AG09319 (cell line): Measurements from ENCODE around the gene PRKAG2.

Source experiments
- DNase-seq: peaks from one replicate; pipeline ENCODE4 v3.0.0-alpha.2; 2010; ENCODE audit warnings: low read depth; ENCODE audit errors: extremely low read depth
- TF ChIP-seq, protein P1 (sequence below): IDR thresholded peaks from 2 replicates; pipeline ENCODE4 v1.5.1; 2011; ENCODE audit warnings: low read depth, mild to moderate bottlenecking, inconsistent platforms, low read length, moderate library complexity

PRKAG2 gene

GRCh38 chr7:151684408-151685175, 192.3 kb downstream of the PRKAG2 start:
- no peak for DNase-seq
- TF ChIP-seq, protein P1, sequence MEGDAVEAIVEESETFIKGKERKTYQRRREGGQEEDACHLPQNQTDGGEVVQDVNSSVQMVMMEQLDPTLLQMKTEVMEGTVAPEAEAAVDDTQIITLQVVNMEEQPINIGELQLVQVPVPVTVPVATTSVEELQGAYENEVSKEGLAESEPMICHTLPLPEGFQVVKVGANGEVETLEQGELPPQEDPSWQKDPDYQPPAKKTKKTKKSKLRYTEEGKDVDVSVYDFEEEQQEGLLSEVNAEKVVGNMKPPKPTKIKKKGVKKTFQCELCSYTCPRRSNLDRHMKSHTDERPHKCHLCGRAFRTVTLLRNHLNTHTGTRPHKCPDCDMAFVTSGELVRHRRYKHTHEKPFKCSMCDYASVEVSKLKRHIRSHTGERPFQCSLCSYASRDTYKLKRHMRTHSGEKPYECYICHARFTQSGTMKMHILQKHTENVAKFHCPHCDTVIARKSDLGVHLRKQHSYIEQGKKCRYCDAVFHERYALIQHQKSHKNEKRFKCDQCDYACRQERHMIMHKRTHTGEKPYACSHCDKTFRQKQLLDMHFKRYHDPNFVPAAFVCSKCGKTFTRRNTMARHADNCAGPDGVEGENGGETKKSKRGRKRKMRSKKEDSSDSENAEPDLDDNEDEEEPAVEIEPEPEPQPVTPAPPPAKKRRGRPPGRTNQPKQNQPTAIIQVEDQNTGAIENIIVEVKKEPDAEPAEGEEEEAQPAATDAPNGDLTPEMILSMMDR, result no peak

DNA sequence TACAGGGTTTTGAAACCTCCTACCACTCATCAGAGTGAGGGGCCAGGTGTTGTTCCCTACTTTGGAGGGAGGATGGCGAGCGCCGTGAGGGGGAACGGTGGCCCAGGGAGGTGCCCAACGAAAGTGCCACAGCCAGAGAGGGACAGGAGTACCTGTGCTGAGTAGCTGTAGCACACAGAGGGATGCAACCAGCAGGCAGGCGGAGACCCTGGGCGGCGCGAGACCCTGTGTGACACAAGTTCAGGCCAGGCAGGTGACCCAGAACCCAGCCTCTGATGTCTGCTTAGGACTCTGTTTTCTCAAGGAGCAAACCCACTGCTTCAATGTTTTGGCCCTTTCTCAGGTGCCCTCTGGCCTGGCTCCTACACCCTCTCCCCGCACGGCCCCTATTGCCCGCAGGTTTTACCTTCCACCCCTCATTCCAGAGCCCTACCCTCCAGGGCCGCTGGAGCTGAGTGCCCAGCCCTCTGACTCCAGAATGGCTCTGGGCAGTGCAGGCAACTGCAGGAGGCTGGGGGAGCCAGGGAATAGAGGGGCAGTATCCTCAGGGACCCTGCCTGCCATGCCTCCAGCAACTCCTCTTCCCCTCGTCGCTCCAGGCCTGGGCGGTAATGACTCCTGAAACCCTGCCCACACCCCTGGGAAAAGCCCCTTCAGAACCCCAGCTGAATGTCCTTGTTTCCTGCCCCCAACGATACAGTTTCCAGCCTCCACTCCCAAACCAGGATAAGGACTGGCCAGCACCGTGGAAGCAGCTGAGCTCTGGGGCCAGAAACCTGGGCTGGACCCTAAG, 193.1 kb downstream of the PRKAG2 start:
- DNase-seq, result no peak
- TF ChIP-seq, protein P1, result no peak

DNA sequence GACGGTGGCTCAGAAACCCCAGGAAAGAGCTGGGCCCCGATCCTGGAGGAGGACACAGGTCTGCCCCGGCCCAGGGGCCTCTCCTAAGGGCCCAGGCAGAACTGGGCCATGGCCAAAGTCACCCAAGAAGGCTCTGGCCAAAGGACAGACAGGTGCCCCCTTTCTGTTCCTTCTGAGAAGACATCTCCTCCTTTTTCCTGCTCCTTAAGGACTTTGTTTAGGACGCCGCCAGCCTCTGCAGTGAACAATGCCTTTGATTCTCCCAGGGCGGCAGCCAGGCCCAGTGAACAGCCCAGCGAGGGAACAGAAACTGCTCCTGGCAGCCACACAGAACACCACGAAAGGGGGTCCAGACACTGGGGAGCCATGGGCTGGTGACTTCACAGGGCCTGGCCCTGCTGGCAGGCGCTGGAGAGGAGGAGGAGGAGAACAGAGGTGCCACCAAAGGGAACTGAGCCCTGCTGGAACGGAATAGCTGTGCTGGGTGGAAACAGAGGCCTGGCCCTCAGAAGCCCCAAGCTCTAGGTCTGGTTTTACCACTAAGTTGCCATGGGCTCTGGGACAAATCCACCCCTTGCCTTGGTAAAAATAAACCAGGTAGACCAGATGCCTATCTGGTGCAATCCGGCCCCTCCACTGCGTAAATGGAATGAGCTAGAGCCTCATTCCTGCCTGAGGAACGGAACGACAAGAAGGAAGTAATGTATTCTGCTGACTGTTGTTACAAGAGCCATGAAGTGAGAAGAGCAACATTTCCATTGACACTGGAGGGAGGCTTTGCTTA, 193.9 kb downstream of the PRKAG2 start:
- no peak for DNase-seq
- TF ChIP-seq, protein P1, result no peak

- TF ChIP-seq, protein P1, result no peak
- DNase-seq, result no peak
Measured at GRCh38 chr7:151681726-151682125, 195.2 kb downstream of the PRKAG2 start.

DNA sequence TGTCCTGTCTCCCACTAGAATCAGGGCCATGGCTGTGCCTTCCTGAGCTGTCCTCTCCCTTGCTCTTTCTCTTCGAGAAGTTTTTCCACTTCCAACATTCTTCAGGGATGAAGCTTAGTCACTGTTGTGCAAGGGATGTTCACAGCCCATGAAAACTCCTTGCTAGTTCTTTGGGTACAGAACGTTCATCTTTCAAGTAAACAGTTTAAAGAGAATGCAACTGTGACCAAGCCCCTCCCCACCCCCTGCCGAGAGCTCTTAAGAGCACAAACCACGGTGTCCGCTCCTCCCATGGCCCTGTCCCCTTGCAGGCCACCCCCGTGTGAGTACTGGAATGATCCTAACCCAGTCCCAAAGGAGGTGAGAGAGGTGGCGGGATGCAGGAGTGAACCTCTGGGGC, 196.1 kb downstream of the PRKAG2 start:
- TF ChIP-seq, protein P1, result no peak
- no peak for DNase-seq

DNA sequence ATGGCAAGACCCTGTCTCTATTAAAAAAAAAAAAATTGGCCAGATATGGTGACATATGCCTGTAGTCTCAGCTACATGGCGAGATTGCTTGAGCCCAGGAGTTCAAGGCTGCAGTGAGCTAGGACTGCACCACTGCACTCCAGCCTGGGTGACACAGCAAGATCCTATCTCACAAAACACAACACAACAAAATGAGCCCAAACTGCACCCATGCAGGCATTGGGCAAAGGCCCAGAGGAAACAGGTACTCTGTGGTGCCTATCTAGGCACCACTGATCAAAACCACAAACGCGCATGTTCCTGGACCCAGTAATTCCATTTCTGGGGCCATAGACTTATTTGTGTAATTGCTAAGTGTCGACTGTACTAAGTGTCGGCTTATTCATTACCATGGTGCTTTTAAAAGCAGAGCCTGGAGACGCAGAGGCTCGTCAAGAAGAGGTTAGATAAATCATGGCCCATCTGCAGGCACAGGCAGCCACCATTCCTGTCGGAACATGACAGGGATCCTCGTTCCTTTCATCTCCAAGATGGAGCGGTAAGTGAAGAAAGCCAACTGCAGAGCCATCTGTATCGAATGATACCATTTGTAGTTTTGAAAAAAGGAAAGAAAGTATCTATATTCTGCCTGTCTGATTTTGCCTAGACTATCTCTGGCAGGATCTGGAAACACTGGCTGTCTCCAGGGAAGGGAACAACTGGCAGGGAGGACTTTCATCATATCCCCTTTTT, 196.9 kb downstream of the PRKAG2 start:
- TF ChIP-seq, protein P1, result no peak
- DNase-seq, result no peak
